DND-41 (cell line): Measurements from ENCODE around the gene FOSB.

ENCODE experiments used
- ATAC-seq: fragments of 200-7000 bp; cut with Tn5 transposase; 3 replicates; pipeline ENCODE4 v1.9.1; 2021; ENCODE audit warnings: low read depth; ENCODE audit not compliant: insufficient read depth
- DNase-seq: peaks from one replicate; pipeline ENCODE4 v3.0.0-alpha.2; 2020
- H2AFZ ChIP-seq: 2 replicates; pipeline ENCODE4 v1.6.0; 2012; ENCODE audit warnings: low read depth, low read length
- H3K27ac ChIP-seq: 2 replicates; pipeline ENCODE4 v1.5.1; 2012; ENCODE audit warnings: low read length, inconsistent platforms
- H3K27me3 ChIP-seq: fragments of 200-600 bp; sonication (generic); 2 replicates; pipeline ENCODE4 v1.6.0; 2012; ENCODE audit warnings: low read length, mild to moderate bottlenecking, inconsistent platforms; ENCODE audit not compliant: insufficient read depth, poor library complexity
- H3K36me3 ChIP-seq: 2 replicates; pipeline ENCODE4 v1.5.1; 2012; ENCODE audit warnings: low read length, inconsistent platforms; ENCODE audit not compliant: insufficient read depth
- H3K4me1 ChIP-seq: 2 replicates; pipeline ENCODE4 v1.5.1; 2012; ENCODE audit warnings: mild to moderate bottlenecking, low read length; ENCODE audit not compliant: insufficient read depth
- H3K4me2 ChIP-seq: 2 replicates; pipeline ENCODE4 v1.6.0; 2012; ENCODE audit warnings: mild to moderate bottlenecking, moderate library complexity, low read length, inconsistent platforms; ENCODE audit not compliant: insufficient read depth
- H3K4me3 ChIP-seq, 2 experiments: fragments of 200-600 bp in 1 of 2; shearing (Covaris generic) in 1 of 2; 2 replicates each; pipeline ENCODE4 v1.5.1; 2012 to 2016; ENCODE audit warnings: inconsistent platforms in 2 of 2, low read length in 2 of 2, mild to moderate bottlenecking in 2 of 2, low read depth in 1 of 2, moderate library complexity in 1 of 2
- H3K79me2 ChIP-seq: 2 replicates; pipeline ENCODE4 v1.6.0; 2012; ENCODE audit warnings: low read length, inconsistent platforms; ENCODE audit not compliant: insufficient read depth
- H3K9ac ChIP-seq: 2 replicates; pipeline ENCODE4 v1.6.0; 2012; ENCODE audit warnings: low read depth, mild to moderate bottlenecking, inconsistent platforms, low read length, moderate library complexity
- H3K9me3 ChIP-seq: 2 replicates; pipeline ENCODE4 v1.5.1; 2012; ENCODE audit warnings: low read length, moderate library complexity, mild to moderate bottlenecking, inconsistent platforms; ENCODE audit not compliant: insufficient read depth, severe bottlenecking
- H4K20me1 ChIP-seq: 2 replicates; pipeline ENCODE4 v1.6.0; 2012; ENCODE audit warnings: low read length; ENCODE audit not compliant: insufficient read depth
- EZH2 ChIP-seq: IDR thresholded peaks from 3 replicates; pipeline ENCODE4 v1.6.1; 2012; ENCODE audit warnings: borderline replicate concordance, low read depth, mild to moderate bottlenecking, moderate library complexity, low read length, inconsistent platforms; ENCODE audit not compliant: severe bottlenecking
- TF ChIP-seq, protein P1 (sequence below): IDR thresholded peaks from 2 replicates; pipeline ENCODE4 v1.5.1; 2012; ENCODE audit warnings: borderline replicate concordance, low read length, moderate library complexity, mild to moderate bottlenecking; ENCODE audit not compliant: poor library complexity, severe bottlenecking; ENCODE audit errors: extremely low read depth

FOSB gene

DNA sequence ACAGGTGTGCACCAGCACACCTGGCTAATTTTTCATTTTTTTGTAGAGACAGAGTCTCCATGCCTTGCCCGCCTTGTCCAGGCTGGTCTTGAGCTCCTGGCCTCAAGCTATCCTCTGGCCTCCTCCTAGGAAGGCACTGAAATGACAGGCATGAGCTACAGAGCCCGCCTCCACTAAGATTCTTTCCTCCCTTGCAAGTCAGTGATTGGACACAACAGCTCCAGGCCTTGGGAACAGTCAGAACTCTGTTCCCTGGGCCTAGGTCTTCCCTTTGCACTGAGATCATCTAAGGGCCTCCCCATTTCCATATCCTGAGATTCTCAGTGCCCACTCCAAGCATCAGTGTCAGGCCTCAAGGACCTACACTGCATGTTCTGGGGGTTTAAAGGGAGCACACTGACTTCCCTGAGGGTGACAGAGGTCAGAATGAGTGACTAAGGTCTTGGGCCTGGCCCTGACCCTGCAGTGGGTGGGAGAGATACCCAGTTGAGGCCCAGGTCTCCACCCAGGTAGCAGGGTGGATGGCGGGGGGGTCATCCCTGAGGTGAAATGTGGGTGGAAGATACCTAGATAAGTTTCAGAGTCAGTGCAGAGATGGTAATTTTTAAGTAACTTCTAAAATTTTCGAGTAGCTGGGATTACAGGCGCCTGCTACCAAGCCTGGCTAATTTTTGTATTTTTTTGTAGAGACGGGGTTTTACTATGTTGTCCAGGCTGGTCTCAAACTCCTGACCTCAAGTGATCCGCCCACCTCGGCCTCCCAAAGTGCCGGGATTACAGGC is 26.7 kb upstream of the FOSB start:
- DNase-seq (no peak), ATAC-seq (no peak)
- Histone ChIP-seq H3K4me1 (peaks cover 23% of the 10 kb centered on the region), H3K27ac (no peak overlapping the region), H3K27me3 (peaks cover 4% of the 10 kb centered on the region), H3K79me2 (no peaks in the 10 kb centered on the region), H3K9ac (no peak overlapping the region), H2AFZ (no peak overlapping the region), H4K20me1 (no peaks in the 10 kb centered on the region), H3K4me3 (no peak overlapping the region), H3K4me2 (no peak overlapping the region), H3K9me3 (no peaks in the 10 kb centered on the region), H3K36me3 (no peaks in the 10 kb centered on the region)
- TF ChIP-seq EZH2 = no peak
- TF ChIP-seq, protein P1, sequence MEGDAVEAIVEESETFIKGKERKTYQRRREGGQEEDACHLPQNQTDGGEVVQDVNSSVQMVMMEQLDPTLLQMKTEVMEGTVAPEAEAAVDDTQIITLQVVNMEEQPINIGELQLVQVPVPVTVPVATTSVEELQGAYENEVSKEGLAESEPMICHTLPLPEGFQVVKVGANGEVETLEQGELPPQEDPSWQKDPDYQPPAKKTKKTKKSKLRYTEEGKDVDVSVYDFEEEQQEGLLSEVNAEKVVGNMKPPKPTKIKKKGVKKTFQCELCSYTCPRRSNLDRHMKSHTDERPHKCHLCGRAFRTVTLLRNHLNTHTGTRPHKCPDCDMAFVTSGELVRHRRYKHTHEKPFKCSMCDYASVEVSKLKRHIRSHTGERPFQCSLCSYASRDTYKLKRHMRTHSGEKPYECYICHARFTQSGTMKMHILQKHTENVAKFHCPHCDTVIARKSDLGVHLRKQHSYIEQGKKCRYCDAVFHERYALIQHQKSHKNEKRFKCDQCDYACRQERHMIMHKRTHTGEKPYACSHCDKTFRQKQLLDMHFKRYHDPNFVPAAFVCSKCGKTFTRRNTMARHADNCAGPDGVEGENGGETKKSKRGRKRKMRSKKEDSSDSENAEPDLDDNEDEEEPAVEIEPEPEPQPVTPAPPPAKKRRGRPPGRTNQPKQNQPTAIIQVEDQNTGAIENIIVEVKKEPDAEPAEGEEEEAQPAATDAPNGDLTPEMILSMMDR = no peak

DNA sequence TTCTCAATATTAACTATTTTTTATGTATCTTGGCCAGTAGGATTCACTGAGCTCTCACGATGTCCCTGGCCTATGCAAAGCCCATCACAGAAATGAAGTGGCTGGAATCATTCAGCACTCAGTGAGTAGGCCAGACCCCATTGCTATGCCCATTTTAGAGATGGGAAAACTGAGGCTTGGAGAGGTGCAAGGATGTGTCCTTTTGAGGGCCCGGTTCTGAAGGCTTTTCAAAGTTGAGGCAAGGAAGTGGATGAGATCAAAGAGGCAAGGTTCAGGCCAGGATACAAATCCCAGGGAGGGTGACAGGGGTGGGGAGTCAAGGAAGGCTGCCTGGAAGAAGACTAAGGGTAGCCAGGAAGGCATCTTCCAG is 25.4 kb upstream of the FOSB start:
- Histone ChIP-seq H3K36me3 (no peaks in the 10 kb centered on the region), H3K79me2 (no peaks in the 10 kb centered on the region), H3K4me2 (no peak overlapping the region), H3K9me3 (no peaks in the 10 kb centered on the region), H3K27ac (no peak overlapping the region), H2AFZ (no peak overlapping the region), H3K4me1 (peaks cover 23% of the 10 kb centered on the region), H3K4me3 (no peak overlapping the region), H3K9ac (no peak overlapping the region), H3K27me3 (peaks cover 4% of the 10 kb centered on the region), H4K20me1 (no peaks in the 10 kb centered on the region)
- ATAC-seq = no peak
- no peak for DNase-seq
- TF ChIP-seq, protein P1 = no peak
- no peak for TF ChIP-seq EZH2

- TF ChIP-seq, protein P1 = no peak
- TF ChIP-seq EZH2 = no peak
Measured at GRCh38 chr19:45442778-45443461, 24.9 kb upstream of the FOSB start.

More at GRCh38 chr19:45442778-45443461, 24.9 kb upstream of the FOSB start:
- Histone ChIP-seq H2AFZ (no peak overlapping the region), H4K20me1 (no peaks in the 10 kb centered on the region), H3K4me2 (0 out of 2 replicates have a peak overlapping the region, but pooled peaks have one; percentile 16), H3K9ac (no peak overlapping the region), H3K27me3 (peaks cover 4% of the 10 kb centered on the region), H3K79me2 (no peaks in the 10 kb centered on the region), H3K36me3 (no peaks in the 10 kb centered on the region), H3K9me3 (no peaks in the 10 kb centered on the region), H3K4me3 (no peak overlapping the region), H3K27ac (no peak overlapping the region), H3K4me1 (peaks cover 23% of the 10 kb centered on the region)
- DNase-seq (no peak), ATAC-seq (no peak)
